ENCODE measurements around the gene DUSP9.

Gene DUSP9

DNA sequence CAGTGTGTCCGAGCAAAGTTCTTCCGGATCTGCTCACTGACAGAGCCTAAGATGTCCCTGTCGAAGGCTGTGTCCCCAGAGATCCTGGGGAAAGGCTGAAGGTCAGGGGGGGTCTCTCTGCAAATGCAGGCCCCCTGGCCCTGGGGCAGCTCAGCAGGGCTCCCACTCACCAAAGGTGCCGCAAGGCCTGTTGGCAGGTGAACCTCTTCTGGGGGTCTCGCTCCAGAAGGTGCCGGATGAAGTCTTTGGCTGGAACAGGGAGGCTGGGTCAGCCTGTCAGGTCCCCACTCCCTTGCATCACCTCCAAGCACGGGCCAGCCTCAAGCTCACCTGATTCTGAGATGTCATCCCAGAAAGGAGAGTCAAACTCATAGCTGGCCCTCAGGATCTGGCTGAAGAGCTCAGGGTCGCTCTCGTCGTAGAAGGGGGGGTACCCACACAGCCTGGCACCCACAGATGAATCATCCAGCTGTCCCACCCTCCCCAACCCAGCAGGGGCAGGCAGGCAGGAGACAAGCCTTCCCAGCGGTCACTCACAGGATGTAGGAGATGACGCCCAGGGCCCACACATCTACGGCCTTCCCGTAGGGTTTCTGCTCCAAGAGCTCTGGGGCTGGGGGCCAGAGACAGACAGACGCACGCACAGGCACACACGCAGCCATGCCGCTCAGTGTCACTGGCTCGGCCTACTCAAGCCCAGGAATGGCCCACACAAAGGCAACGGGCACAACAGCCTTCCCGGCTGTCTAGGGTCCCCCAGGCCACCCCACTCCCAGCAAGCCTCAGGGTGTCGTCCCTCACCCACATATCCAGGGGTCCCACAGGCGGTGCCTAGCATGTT is 24.0 kb downstream of the DUSP9 start:
- Histone ChIP-seq H3K9ac (ENCODE audit: low read depth, low read length) (no peak overlapping the region), H3K4me3 (ENCODE audit: low read depth in 1 of 2, low read length in 2 of 2) (no peak overlapping the region)

DNA sequence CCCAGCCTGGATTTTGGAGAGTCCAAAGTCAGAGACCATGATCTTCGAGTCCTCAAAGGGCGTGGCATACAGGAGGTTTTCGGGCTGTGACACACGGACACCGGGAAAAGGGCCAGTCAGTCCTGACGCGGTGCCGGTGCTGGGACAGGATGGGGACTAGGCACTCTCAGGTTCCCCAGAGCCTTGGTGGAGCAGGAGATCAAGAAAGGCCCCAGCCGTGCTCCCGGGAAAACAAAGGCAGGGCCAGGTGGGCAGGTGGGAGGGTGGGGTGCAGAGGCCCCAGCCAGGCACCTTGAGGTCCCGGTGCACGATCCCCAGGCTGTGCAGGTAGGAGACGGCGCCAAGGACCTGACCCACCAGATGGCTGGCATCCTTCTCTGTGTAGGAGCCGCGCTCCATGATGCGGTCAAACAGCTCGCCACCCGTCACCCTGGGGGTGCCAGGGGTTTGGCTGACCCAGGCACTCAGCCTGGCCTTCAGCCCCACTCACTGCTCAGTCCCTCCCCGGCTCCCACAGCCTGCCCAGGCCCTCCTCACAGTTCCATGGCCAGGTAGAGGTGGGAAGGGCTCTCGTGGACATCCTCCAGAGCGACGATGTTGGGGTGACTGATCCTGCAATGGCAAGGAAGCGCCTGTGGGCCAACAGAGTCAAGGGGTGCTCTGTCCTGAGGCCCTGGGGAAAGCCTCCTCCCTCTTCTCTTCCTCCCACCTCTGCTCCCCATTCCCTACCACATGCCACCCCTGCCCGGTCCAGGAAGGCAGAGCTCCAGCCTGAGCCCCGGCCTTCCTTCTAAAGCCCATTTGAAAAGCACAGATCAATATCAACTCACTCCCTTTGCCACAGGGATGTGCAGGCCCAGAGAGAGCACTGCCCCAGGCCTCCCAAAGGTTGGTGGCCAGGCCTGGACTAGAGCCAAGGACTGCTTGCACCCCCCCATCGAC is 24.9 kb downstream of the DUSP9 start:
- H3K4me1 ChIP-seq (ENCODE audit: insufficient read depth, low read length) = no peaks in the 10 kb centered on the region
- no peak overlapping the region for H3K9ac ChIP-seq (ENCODE audit: low read depth, low read length)
- no peak overlapping the region for H3K4me3 ChIP-seq (ENCODE audit: low read depth in 1 of 2, low read length in 2 of 2)
- H4K20me1 ChIP-seq (ENCODE audit: insufficient read depth, low read length) = no peaks in the 10 kb centered on the region
- no peak overlapping the region for H3K4me2 ChIP-seq (ENCODE audit: insufficient read depth, low read length)
- H3K79me2 ChIP-seq (ENCODE audit: insufficient read depth, low read length) = no peaks in the 10 kb centered on the region
- ATAC-seq (ENCODE audit: insufficient read depth, low read depth) (no peak), DNase-seq (no peak)
- H3K9me3 ChIP-seq (ENCODE audit: insufficient read depth, low read length, severe bottlenecking) = no peaks in the 10 kb centered on the region
- no peak overlapping the region for H2AFZ ChIP-seq (ENCODE audit: low read depth, low read length)
- no peak for TF ChIP-seq EZH2 (IDR thresholded peaks at IDR 0.05; ENCODE audit: borderline replicate concordance, low read depth, low read length, severe bottlenecking)
- TF ChIP-seq, protein P1, sequence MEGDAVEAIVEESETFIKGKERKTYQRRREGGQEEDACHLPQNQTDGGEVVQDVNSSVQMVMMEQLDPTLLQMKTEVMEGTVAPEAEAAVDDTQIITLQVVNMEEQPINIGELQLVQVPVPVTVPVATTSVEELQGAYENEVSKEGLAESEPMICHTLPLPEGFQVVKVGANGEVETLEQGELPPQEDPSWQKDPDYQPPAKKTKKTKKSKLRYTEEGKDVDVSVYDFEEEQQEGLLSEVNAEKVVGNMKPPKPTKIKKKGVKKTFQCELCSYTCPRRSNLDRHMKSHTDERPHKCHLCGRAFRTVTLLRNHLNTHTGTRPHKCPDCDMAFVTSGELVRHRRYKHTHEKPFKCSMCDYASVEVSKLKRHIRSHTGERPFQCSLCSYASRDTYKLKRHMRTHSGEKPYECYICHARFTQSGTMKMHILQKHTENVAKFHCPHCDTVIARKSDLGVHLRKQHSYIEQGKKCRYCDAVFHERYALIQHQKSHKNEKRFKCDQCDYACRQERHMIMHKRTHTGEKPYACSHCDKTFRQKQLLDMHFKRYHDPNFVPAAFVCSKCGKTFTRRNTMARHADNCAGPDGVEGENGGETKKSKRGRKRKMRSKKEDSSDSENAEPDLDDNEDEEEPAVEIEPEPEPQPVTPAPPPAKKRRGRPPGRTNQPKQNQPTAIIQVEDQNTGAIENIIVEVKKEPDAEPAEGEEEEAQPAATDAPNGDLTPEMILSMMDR (IDR thresholded peaks at IDR 0.05; ENCODE audit: borderline replicate concordance, extremely low read depth, low read length, poor library complexity, severe bottlenecking) = no peak
- no peaks in the 10 kb centered on the region for H3K36me3 ChIP-seq (ENCODE audit: insufficient read depth, low read length)
- H3K27me3 ChIP-seq (ENCODE audit: insufficient read depth, low read length, poor library complexity) = no peaks in the 10 kb centered on the region
- no peak overlapping the region for H3K27ac ChIP-seq (ENCODE audit: low read length)

More for the DNA sequence above, 24.0 kb downstream of the DUSP9 start:
- H3K27ac ChIP-seq (ENCODE audit: low read length) = no peak overlapping the region
- H3K79me2 ChIP-seq (ENCODE audit: insufficient read depth, low read length) = no peaks in the 10 kb centered on the region
- H3K4me1 ChIP-seq (ENCODE audit: insufficient read depth, low read length) = no peaks in the 10 kb centered on the region
- H3K9me3 ChIP-seq (ENCODE audit: insufficient read depth, low read length, severe bottlenecking) = no peaks in the 10 kb centered on the region
- H3K27me3 ChIP-seq (ENCODE audit: insufficient read depth, low read length, poor library complexity) = no peaks in the 10 kb centered on the region
- no peak overlapping the region for H3K4me2 ChIP-seq (ENCODE audit: insufficient read depth, low read length)
- DNase-seq (no peak), ATAC-seq (ENCODE audit: insufficient read depth, low read depth) (no peak)
- no peaks in the 10 kb centered on the region for H3K36me3 ChIP-seq (ENCODE audit: insufficient read depth, low read length)
- no peak overlapping the region for H2AFZ ChIP-seq (ENCODE audit: low read depth, low read length)
- H4K20me1 ChIP-seq (ENCODE audit: insufficient read depth, low read length) = no peaks in the 10 kb centered on the region
- no peak for TF ChIP-seq EZH2 (IDR thresholded peaks at IDR 0.05; ENCODE audit: borderline replicate concordance, low read depth, low read length, severe bottlenecking)
- TF ChIP-seq, protein P1 (IDR thresholded peaks at IDR 0.05; ENCODE audit: borderline replicate concordance, extremely low read depth, low read length, poor library complexity, severe bottlenecking) = no peak

DNA sequence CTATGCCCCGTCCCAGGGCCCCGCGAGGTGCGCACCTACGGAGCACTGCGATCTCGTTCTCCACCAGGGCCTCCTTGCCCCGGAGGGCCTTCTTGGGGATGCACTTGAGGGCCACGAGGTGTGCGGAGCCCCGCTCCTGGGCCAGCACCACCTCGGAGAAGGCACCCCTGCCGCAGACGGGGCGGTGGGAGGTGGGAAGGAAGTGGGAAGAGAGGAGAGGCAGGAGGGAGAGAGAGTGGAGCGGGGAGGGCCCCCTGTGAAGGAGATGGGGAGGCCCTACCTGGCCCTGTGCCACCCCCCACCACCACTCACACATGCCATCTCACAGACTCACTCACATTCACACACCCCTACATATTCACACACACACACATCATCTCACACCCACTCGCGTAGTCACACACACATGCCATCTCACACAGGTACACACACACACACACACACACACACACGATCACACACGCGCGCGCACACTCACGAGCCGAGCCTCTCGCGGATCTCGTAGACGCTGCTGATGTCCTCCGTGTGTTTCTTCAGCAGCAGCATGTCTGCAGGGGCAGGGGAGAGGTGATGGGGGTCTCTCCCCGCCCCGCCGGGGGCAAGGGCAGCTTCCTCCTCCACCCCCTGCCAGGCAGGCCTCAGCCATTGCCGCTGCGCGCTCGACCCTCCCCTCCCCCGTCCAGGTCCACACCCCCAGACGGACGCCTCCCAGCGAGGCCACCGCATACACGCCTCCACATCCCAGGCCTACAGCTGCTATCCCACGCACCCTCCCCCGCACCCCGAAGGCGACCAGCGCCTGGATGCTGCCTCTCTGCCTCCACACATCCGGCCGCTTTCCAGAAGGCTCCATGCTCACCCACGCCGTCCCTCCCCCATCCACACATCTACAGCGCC is 25.8 kb downstream of the DUSP9 start:
- Histone ChIP-seq H3K9ac (ENCODE audit: low read depth, low read length) (no peak overlapping the region), H2AFZ (ENCODE audit: low read depth, low read length) (no peak overlapping the region), H3K4me2 (ENCODE audit: insufficient read depth, low read length) (no peak overlapping the region), H4K20me1 (ENCODE audit: insufficient read depth, low read length) (no peaks in the 10 kb centered on the region), H3K36me3 (ENCODE audit: insufficient read depth, low read length) (no peaks in the 10 kb centered on the region), H3K4me3 (ENCODE audit: low read depth in 1 of 2, low read length in 2 of 2) (no peak overlapping the region), H3K4me1 (ENCODE audit: insufficient read depth, low read length) (no peaks in the 10 kb centered on the region), H3K9me3 (ENCODE audit: insufficient read depth, low read length, severe bottlenecking) (no peaks in the 10 kb centered on the region), H3K79me2 (ENCODE audit: insufficient read depth, low read length) (no peaks in the 10 kb centered on the region), H3K27ac (ENCODE audit: low read length) (no peak overlapping the region), H3K27me3 (ENCODE audit: insufficient read depth, low read length, poor library complexity) (no peaks in the 10 kb centered on the region)
- DNase-seq (no peak), ATAC-seq (ENCODE audit: insufficient read depth, low read depth) (no peak)
- TF ChIP-seq, protein P1 (IDR thresholded peaks at IDR 0.05; ENCODE audit: borderline replicate concordance, extremely low read depth, low read length, poor library complexity, severe bottlenecking) = no peak

Measured in DND-41 (cell line).